Right ventricle myocardium inferior (tissue), 1 donor: ENCODE measurements around the gene SND1. TPM values are rescaled to one million over a fixed set of nuclear protein-coding genes. Genes with fewer than 3 reads are reported as not detected.

Experiments
- ATAC-seq: fragments of 200-7000 bp; cut with Tn5 transposase; one replicate; pipeline ENCODE4 v1.9.1; 2020; ENCODE audit warnings: mild to moderate bottlenecking, moderate library complexity
- DNase-seq: peaks from one replicate; pipeline ENCODE4 v3.0.0; 2021; ENCODE audit errors: missing footprints
- intact Hi-C: fragments of 100-400 bp; cut with DNase I; formaldehyde crosslinking; loops from one replicate; pipeline ENCODE4 v1.11.0; 2022
- total RNA-seq: library from RNA; stranded (reverse); fragmentation: NEBNext Ultra II Directional; extraction: Animal tissue kit (Norgen Biotek cat#: 25700); gene quantifications from one replicate; pipeline ENCODE4 v1.2.1, GENCODE V29; 2021
- donor health status: DM: no; HTN: yes; CAD: no; lungs with severe emphysema.

Gene SND1
- total RNA-seq, 1 donor from 2014 or later, result 85.0 TPM

DNA sequence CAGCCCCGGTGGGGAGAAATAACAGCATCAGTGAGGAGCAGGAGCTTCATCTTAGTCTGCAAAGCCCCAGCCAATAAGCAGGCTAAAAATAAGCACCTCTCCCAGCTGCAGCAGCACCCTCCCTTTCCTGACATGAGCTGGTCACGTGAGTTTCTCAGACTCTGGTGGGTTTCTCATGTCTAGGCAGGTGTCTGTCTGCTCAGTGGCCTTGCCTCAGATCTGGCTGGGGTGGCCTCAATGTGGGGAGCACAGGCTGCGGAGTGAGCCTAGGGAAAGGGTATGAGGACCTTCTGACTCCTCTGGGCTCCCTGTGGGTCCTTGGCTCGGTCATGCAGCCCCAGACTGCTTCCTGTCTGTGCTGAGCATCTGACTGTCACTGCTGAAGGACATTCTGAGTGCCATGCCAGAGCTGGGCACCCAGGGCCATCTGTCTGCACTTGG lies 460.8 kb downstream of the SND1 start:
- ATAC-seq (no peak), DNase-seq (no peak)
- intact Hi-C loops, result no loop called here

DNA sequence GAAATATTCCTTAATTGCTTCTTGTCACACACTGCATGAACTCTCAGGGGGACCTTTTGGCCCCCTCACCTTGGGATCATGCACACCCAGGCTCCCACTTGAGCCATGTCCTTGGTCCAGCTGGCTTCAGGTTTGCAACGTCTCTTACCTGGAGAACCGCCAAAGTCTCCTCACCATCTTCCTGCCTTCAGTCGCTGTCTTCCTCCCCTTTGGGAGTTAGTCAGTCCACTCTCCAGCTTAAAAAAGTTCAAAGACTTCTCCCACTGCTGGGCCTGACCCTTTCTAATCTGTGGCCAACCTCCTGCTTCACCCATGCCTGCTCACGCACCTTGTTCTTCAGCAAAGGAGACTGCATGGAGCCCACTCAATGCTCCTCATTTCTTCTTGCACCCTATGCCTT lies 461.8 kb downstream of the SND1 start:
- DNase-seq (no peak), ATAC-seq (no peak)
- intact Hi-C loops, result no loop called here

DNA sequence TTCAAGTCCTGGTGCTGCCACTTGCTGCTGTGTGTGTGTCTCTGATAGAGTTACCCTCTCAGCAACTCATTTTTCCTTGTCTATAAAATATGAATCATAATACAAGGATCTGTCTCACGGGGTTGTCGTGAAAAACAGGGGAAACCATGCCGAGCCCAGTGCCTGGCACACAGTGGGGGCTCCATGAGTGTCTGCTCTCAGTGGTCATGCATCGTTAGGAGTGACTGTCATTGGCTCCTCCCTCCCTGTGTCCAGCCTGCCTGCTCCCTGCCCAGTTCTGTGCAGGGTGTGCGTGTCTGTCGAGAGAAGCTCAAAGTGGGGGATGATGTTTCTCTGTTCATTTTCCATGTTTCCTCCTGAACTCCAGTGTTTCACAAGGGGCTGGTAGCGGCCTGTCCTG lies 462.8 kb downstream of the SND1 start:
- intact Hi-C loops, result no loop called here
- DNase-seq (no peak), ATAC-seq (no peak)

DNA sequence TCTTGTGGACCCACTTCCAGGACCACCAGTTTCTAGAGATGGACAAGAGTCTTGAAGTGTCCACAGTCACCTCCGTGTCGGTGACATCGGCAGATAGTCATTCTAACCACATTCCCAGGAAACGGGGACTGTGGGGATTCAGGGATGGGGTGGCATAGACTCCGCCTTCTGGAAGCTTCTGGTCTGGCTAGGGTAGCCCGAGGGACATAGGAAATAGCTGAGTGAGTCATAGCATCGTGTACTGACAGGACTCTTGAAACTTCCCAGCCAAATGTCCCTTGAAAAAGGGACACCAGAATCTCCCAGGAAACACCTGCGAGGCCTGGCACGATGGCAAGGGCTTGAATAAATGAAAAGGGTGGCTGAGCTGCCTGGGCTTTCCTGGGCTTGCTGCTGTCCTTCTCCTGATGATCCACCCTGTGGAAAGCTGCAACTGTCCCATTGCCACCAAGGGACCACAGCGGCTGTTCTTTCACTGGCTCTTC lies 463.4 kb downstream of the SND1 start:
- no peak for ATAC-seq
- no peak for DNase-seq
- intact Hi-C loops, result no loop called here

DNA sequence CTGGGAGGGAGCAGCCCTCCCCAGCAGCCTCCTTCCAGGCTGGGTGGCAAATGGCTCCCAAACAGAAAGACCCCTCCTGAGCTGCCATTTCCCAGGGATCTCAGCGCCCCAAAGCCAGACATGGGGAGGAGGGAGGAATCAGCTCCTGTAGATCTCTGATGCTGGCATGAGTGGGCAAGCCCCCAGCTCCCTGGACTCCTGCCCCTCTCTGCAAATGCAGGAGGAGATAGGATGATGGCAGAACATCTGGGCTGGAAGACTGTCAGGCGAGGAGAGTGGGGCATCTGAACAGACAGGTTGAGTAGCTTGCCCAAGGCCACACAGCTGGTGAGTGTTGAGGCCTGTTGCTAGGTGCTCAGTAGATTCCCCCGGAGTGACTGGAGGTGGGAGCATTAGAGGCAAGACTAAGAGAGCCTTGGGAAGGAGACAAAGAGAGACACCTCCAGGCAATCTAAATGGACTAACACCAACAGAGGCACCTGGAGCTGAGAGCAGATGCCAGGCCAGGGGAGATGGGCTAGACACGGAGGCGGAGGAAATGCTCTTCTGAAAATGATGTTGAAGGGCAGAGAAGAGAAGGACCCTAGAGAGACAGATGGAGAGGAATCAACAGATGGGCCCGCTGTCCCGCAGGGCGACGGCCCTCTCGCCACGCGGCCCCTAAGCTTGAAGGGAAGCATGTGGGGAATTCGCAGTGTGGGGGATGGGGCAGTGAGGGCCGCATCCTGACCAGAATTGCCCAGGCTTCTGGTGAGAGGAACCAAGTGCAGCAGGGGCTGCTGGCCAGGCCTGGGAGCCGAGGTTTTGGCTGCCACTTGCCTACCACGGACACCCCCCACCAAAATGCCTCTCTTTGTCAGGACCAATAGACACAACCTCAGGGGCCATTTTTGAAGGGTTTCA lies 464.1 kb downstream of the SND1 start:
- DNase-seq (no peak), ATAC-seq (no peak)
- intact Hi-C loops, result no loop called here

DNA sequence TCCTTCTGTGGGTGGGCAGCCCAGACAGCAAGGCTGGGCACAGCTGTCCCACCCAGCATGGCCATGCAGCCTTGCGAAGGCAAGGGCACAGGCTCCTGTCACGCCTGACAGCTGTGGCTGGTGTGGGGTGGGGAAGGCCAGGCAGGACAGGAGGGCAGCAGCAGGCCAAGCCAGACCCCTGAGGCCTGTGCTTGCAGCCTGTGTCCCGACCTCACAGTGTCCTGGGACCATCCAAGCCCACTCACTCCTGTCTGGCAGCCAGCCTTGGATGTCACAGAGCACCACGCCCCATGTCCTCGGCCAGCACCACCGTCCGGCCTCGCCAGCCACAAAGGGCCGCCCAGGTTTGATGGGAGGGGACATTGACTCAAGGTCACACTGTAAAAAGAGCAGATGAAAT lies 464.7 kb downstream of the SND1 start:
- intact Hi-C loops, result no loop called here
- no peak for ATAC-seq
- no peak for DNase-seq

DNA sequence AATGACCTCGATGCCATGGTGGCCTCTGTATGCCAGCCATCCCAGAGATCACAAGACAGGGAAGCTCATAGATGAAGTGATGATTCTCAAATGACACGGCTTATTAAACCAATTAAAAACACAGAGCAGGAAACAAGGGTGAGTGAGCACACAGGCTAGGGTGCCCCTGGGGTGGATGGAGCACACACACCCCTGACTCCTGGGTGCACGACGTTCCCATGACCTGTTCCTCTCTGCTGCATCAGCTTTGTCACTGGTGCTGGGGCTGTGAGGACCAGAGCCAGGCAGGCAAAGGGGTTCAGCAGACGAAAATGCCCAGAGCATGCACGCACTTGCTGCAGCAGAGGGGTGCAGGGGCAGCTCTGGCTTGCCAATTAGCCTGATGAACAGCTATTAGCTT lies 465.7 kb downstream of the SND1 start:
- no peak for ATAC-seq
- intact Hi-C loops, result no loop called here
- DNase-seq, result no peak

DNA sequence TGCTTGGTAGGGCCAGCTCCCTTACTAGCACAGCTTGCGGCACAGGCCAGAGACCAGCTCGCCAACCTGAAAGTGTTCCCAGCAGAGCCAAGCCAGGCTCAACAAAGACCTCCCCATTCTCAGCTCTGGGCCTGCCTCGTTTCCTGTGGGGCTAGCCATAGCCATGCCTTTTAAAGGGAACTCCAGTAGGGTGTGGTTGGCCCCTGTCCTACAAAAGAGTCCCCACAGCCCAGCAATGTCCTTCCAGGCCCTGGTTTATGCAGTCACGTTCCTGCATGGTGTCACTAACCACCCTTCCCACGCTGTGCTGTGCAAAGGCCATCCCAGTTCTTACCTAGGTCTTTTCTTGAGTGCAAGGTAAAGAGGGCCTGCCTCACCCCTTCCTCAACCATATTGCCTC lies 467.0 kb downstream of the SND1 start:
- intact Hi-C loops, result no loop called here
- no peak for DNase-seq
- ATAC-seq, result no peak

DNA sequence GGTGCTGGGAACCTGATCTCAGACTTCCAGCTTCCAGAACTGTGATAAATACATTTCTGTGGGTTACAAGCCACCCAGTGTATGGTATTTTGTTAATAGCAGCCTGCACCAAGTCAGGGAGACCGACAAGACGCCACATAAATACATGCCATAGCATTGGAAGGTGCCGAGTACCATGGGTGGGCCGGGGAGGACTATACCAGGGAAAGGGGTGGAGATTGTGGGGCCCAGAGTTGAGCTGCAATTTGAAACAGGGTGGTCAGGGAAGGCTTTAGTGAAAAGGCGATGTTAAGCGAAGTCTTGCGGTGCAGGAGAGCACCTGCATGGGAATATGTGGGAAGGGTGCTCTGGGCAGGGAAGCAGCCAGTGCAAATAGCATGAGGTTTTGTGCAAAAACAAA lies 468.1 kb downstream of the SND1 start:
- DNase-seq (no peak), ATAC-seq (no peak)
- intact Hi-C loops, result no loop called here

DNA sequence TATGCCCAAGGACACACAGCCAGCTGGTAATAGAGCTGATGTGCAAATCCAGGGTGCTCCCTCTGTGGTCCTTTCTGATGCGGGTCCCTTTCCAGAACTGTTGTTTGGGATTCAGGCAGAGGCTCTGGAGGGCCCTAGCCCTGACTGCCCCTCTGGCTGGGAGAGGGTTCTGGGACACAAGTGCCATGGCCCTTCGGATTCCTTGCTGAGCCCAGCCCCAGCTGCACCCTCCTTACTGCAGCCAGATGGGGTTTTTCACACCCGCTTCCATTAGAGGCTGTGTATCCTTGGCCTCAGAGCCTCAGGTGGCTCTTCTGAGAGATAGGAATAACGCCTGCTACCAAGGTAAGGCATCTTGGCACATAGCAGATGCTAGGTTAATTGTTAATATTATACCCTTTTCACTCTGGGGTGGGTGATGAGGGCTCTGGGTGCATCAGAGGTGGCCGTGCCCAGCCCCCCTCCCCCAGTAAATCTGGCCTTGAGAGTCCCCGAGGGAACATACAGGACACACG lies 469.0 kb downstream of the SND1 start:
- no peak for DNase-seq
- no peak for ATAC-seq
- intact Hi-C loops, result no loop called here

DNA sequence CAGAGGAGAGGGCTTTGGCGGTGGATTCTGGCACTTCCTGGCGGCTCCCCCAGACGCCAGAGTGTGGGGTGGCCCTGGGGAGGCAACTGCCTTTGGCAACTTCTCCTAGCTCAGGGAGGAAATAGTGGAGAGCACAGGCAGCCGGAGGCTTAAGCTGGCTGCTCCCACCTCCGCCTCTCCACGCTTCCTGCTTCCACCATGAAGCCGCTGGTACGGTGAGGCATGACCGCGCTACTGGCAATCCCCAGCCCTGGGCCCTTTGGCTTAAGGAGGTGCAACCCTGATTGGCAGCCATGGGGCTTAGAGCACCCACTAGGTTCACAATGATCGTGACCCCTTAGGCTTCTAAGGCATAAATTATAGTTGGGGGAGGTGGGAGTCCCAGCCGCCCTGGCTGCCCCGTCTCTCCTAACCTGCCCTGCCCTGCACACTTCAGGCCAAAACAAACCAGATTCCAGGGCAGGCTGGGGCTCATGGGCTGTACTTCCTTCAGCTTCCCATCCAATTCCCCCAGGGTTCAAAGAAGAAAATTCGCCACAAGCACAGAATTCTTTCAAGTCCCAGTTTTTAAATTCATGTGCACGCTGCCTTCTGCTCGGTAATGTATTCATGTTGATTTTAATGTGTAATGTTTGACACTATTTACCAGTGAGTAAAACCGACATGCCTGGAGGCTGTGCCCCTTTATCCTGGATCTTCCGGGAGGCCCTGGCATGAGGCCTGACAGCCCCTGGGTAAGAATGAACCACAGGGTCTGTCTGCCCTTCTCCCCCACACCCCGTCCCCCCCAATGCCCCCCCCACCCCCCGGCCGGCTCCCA lies 469.9 kb downstream of the SND1 start:
- ATAC-seq (peak; percentile 79), DNase-seq (peak; percentile 81)
- intact Hi-C loops, result no loop called here

DNA sequence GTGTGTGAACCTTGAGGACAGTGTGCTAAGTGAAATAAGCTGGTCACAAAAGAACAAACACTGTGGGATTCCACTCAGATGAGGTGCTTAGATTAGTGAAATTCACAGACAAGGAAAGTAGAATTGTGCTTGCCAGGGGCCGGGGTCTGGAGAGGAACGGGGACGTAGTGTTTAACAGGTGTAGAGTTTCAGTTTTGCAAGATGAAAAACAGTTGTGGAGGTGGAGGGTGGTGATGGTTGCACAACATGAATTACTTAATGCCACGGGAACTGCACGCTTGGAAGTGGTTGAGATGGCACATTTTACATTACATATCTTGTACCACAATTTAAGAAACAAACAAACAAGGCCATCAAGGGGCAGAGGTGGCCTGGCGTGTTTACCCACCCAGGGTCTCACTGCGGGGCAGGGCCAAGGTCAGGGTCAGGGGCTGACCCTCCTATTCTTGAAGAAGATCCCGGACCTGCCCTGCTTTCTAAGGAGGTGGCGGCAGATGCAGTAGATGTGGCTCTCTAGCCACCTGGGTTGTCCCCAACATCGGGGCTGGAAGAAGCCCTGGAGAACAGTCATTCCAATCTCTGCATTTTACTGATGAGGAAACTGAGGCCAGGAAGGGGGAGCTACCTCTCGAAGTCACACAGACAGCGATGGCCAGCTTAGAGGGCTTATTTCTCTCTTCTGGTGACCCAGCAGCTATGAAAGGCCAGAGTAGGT lies 470.7 kb downstream of the SND1 start:
- intact Hi-C loops, result no loop called here
- ATAC-seq, result no peak
- DNase-seq, result no peak

DNA sequence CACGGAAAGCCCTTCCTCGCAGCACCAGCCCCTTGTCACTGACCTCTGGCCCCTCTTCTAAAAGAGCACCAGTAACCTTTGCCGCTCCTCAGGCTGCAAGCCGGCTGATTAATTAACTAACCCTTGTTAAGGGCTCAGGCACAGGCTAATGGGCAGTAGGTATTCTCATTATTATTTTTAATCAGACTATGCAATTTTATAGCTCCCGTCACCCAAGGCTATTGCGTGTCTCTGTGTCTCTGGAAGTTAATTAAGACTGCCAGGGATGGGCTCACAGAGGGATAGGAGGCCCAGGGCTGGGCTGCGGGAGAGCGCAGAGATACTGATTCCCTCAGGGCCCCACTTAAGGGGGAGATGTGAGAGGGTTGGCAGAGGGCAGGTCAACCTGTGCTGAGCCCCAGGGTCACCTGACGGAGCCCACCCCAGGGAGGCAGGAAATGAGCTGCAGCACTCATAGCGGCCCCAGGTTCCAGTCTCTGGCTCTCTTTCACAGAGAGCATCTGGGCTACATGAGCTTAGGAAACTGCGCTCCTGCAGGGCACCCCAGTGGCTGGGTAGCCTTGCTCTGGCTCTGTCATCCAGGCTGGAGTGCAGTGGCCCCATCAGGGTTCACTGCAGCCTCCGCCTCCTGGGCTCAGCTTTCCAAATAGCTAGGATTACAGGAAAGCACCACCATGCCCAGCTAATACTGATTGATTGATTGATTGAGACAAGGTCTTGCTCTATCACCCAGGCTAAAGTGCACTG lies 471.5 kb downstream of the SND1 start:
- intact Hi-C loops, result no loop called here
- no peak for DNase-seq

DNA sequence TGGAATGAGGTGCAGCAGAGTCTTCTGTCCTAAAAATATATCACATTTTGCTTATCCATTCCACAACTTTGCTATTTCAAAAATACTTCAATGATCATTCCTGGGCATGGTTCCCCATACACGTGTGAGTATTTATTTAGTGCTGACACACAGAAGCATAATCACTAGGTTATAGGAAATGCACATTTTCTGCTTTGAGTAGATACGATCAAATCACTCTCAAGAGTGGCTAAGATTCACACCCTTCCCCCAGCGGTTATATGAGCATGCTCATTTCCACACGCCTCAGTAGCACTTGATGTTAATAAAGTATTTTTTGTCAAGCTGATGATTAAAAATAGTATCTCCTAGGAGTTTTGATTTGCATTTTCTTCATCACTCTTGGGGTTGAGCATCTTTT lies 472.8 kb downstream of the SND1 start:
- ATAC-seq, result no peak
- intact Hi-C loops, result no loop called here

More for the DNA sequence above, 471.5 kb downstream of the SND1 start:
- no peak for ATAC-seq

DNA sequence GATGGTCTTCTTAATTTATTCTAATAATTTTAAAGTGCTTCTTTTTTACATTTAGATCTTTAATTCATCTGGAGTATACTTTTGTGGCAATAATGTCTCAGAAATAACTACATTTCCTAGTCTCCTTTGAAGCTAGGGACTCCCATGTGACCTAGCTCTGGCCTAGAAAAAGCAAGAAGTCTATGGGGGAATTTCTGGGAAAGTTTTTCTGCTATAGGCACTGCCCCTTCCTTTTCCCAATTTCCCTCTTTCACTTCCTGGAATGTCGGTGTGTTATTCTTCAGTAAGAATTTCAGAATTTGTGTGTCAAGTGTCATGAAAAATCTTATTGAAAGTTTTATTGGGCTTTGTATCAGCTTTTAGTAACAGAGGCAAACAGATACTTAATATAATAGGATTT lies 473.8 kb downstream of the SND1 start:
- DNase-seq, result no peak
- no peak for ATAC-seq
- intact Hi-C loops, result no loop called here

More for the DNA sequence above, 472.8 kb downstream of the SND1 start:
- DNase-seq, result no peak

DNA sequence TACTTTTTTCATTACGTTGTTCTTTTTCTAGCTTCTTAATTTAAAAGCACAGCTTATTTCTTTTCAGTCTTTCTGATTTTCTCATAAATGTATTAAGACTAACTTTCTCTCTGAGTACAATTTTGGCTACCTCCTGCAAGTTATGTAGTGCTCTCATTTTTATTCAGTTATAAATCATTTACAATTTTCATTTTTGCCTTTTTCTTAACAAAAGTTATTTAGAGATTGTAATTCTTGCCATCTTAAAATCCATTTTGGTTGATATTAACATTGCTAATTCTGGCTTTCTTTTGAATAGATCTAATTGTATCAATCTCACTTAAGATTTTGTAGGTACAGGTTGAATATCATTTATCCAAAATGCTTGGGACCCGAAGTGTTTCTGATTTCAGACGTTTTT lies 476.4 kb downstream of the SND1 start:
- DNase-seq (no peak), ATAC-seq (no peak)
- intact Hi-C loops, result no loop called here

DNA sequence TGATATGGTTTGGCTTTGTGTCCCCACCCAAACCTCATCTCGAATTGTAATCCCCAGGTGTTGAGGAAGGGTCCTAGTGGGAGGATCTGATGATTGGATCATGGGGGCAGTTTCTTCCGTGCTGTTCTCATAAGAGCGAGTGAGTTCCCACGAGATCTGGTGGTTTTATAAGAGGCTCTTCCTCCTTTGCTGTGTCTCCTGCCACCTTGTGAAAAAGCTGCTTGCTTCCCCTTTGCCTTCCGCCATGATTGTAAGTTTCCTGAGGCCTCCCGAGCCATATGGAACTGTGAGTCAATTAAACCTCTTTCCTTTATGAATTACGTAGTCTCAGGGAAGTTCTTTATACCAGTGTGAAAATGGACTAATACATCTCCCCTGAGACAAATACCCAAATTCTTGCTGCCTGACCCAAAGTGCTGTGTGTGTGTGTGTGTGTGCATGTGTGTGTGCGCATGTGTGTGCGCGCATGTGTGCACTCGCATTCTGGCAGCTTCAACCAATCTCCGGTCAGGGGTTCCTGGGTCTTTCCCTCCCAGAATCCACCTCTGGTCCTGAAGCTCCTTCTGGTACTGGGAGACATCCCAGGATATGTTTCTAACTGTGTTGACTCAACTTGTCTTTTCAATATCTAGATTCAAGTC lies 477.4 kb downstream of the SND1 start:
- DNase-seq (no peak), ATAC-seq (no peak)
- intact Hi-C loops, result no loop called here

DNA sequence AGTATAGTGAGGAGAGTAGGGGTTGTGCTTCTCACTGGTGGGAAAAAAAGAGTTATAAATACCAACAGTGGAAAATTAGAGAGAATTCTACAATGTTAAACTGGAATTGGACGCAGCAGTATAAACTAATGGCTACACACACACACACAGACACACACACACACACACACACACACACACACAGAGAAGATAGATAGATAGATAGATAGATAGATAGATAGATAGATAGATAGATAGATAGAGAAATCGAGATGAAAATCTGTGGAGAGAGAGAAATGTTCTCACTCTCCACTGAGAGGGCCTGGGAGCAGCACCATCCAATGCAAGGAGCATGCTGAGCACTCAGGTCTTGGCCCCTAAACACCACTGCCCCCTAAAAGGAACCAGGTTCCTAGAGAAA lies 479.1 kb downstream of the SND1 start:
- intact Hi-C loops, result no loop called here
- DNase-seq (no peak), ATAC-seq (no peak)
